GM12891 (cell line): ENCODE results near the gene POP4.

Experiments used
- PAX5 ChIP-seq: IDR thresholded peaks from 2 replicates; pipeline ENCODE4 v1.6.1; 2011; ENCODE audit warnings: low read length, moderate library complexity, mild to moderate bottlenecking; ENCODE audit not compliant: insufficient read depth, severe bottlenecking
- POLR2A ChIP-seq: IDR thresholded peaks from 2 replicates; pipeline ENCODE4 v1.6.1; 2011; ENCODE audit warnings: low read depth, low read length, control low read depth
- POLR2AphosphoS5 ChIP-seq: IDR thresholded peaks from 2 replicates; pipeline ENCODE4 v1.6.1; 2011; ENCODE audit warnings: low read depth, low read length, control low read depth
- POU2F2 ChIP-seq: IDR thresholded peaks from 2 replicates; pipeline ENCODE4 v1.6.1; 2011; ENCODE audit warnings: low read depth, mild to moderate bottlenecking, control low read depth, low read length, moderate library complexity
- SPI1 ChIP-seq: IDR thresholded peaks from 2 replicates; pipeline ENCODE4 v1.6.1; 2011; ENCODE audit warnings: low read depth, low read length, control low read depth
- TAF1 ChIP-seq: IDR thresholded peaks from 2 replicates; pipeline ENCODE4 v1.6.1; 2011; ENCODE audit warnings: low read depth, low read length, control low read depth

DNA sequence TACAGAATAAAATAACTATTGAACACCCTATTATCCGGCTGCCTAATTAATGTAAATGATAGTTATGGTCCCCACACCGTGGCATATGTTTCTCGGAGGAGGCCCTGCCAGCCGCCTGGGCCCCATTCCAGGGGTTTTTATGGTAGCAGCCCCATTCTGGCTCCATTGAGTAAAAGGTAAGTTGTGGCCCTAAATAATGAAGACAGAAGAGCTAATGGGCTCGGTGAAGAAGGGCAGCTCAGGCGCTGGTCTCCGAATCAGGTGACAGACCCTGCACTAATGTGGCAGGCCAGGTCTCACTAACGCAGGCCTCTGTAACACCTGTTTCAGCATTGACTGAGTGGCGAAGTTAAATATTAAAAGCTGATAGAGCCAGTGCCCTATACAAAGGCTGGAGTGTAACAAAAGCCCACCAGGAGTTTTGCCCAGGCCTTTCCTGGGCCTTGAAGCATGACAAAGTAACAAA, 19.1 kb downstream of the POP4 start:
- TF ChIP-seq PAX5 (no peak), POLR2A (no peak), POLR2AphosphoS5 (no peak), TAF1 (no peak), SPI1 (no peak), POU2F2 (no peak)
